GM12892 (cell line): Measurements from ENCODE around the gene PLVAP.

Source experiments
- POLR2A ChIP-seq: IDR thresholded peaks from 2 replicates; pipeline ENCODE4 v1.6.1; 2011; ENCODE audit warnings: low read depth, low read length, control low read depth
- POLR2AphosphoS5 ChIP-seq: IDR thresholded peaks from 2 replicates; pipeline ENCODE4 v1.6.1; 2011; ENCODE audit warnings: low read depth, low read length, control low read depth

DNA sequence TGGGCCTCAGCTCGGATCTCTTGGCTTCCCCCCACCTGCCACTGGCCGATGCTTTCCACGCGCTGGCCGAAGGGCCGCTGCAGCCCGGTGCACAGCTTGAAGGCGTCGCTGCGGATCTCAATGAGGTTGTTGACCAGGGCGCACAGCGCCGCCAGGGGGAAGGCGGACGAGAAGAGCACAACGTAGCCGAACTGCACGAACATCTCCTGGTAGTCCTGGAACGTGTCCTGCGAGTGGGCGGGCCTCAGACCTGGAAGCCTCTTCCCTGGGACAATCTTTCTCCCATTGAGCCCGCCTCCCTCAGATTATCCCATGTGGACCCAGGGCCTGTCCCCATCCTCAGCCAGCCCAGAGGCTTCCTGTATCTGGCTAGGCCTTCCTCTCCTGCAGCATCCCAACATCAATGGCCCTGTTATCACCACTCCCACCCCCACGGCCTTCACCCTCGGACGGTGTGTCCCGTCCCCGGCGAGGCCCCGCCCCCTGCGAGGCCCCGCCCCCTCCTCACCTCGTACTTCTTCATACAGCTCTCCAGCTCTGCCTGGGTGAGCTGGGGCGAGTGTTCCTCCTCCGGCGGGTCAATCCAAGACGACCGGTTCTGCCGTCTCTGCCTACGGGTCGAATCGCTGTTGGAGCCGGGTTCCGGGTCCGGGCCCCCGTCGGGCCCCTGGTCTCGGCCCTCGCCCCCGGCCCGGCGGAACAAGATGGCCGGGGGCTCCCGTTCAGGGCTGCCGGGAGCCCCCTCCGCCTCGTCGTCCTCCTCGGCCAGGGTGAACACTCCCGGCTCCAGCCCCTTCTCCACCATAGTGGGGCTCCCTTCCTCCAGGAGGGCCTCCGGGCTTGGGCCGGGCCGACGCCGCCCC is 49.3 kb downstream of the PLVAP start:
- TF ChIP-seq POLR2A = no peak
- no peak for TF ChIP-seq POLR2AphosphoS5
